Stimulated activated CD4-positive, alpha-beta T cell treated with anti-CD3 and anti-CD28 coated beads, Interleukin-4, amount 100 ng/mL, for 1 hour (primary cell): ENCODE data around the gene SYNGR2.

Experiments used
- DNase-seq: peaks from one replicate; pipeline ENCODE4 v3.0.0-alpha.2; 2020

SYNGR2 gene

GRCh38 chr17:78168242-78168902 is at the start of gene SYNGR2:
Gene SYNGR2, plus strand, starts transcription at chr17:78168581. Its CDS starts 36 bp downstream, at chr17:78168617.
- peak; percentile 89 for DNase-seq

GRCh38 chr17:78118801-78119241 is 49.6 kb upstream of the SYNGR2 start:
- no peak for DNase-seq

GRCh38 chr17:78120537-78120936 is 47.8 kb upstream of the SYNGR2 start:
- DNase-seq: no peak

GRCh38 chr17:78120971-78121800 is 47.2 kb upstream of the SYNGR2 start:
- DNase-seq: peak; percentile 47

- no peak for DNase-seq
Observed at GRCh38 chr17:78121801-78122215, 46.6 kb upstream of the SYNGR2 start.

- DNase-seq: no peak
Observed at GRCh38 chr17:78122216-78122930, 46.0 kb upstream of the SYNGR2 start.

- DNase-seq: no peak
Observed at GRCh38 chr17:78122931-78123249, 45.5 kb upstream of the SYNGR2 start.

- DNase-seq: no peak
Observed at GRCh38 chr17:78123258-78123929, 45.0 kb upstream of the SYNGR2 start.

GRCh38 chr17:78124081-78124835 is 44.1 kb upstream of the SYNGR2 start:
- DNase-seq: no peak

GRCh38 chr17:78124836-78125137 is 43.6 kb upstream of the SYNGR2 start:
- DNase-seq: no peak

GRCh38 chr17:78125138-78125913 is 43.1 kb upstream of the SYNGR2 start:
- DNase-seq: peak; percentile 51

GRCh38 chr17:78125976-78126894 is 42.1 kb upstream of the SYNGR2 start:
- DNase-seq: no peak

GRCh38 chr17:78126895-78127238 is 41.5 kb upstream of the SYNGR2 start:
- DNase-seq: no peak

- DNase-seq: peak; percentile 54
Observed at GRCh38 chr17:78127239-78127887, 41.0 kb upstream of the SYNGR2 start.

- DNase-seq: no peak
Observed at GRCh38 chr17:78127888-78128550, 40.4 kb upstream of the SYNGR2 start.

- DNase-seq: peak; percentile 60
Observed at GRCh38 chr17:78128551-78129350, 39.6 kb upstream of the SYNGR2 start, which contains the start of gene TMC6. Gene TMC6, minus strand, starts transcription at chr17:78128755. Its CDS starts 1,923 bp downstream, at chr17:78126832.

GRCh38 chr17:78129351-78130089 is 38.9 kb upstream of the SYNGR2 start:
- no peak for DNase-seq

- no peak for DNase-seq
Observed at GRCh38 chr17:78130090-78130436, 38.3 kb upstream of the SYNGR2 start.
